ENCODE measurements around the gene MRPL37.

GRCh38 chr1:54240741-54241335, 40.9 kb downstream of the MRPL37 start:
- TF ChIP-seq CTCF (IDR thresholded peaks at IDR 0.05; ENCODE audit: borderline replicate concordance, extremely low read depth, low read length, poor library complexity, severe bottlenecking) = peak; percentile 2
- no peak for TF ChIP-seq EZH2 (IDR thresholded peaks at IDR 0.05; ENCODE audit: borderline replicate concordance, low read depth, low read length, severe bottlenecking)
